ENCODE data around the gene IL4.

The IL4 gene

GRCh38 chr5:132644177-132644576, 29.6 kb upstream of the IL4 start:
- Histone ChIP-seq H3K4me3 (ENCODE audit: low read depth, low read length) (no peak overlapping the region), H3K36me3 (ENCODE audit: control insufficient read depth, insufficient read depth, low read length) (peaks cover 40% of the 10 kb centered on the region), H3K27ac (ENCODE audit: low read depth, low read length) (no peak overlapping the region), H3K4me1 (ENCODE audit: control insufficient read depth, insufficient read depth, low read length) (peaks cover 11% of the 10 kb centered on the region), H3K27me3 (ENCODE audit: control insufficient read depth, insufficient read depth, low read length) (no peaks in the 10 kb centered on the region), H3K9me3 (ENCODE audit: control insufficient read depth, insufficient read depth, low read length) (no peaks in the 10 kb centered on the region; the same call in 1 of the 2 replicates), H3K9ac (ENCODE audit: low read depth, low read length) (no peak overlapping the region)

- Histone ChIP-seq H3K4me1 (ENCODE audit: control insufficient read depth, insufficient read depth, low read length) (peaks cover 11% of the 10 kb centered on the region), H3K27ac (ENCODE audit: low read depth, low read length) (no peak overlapping the region), H3K9me3 (ENCODE audit: control insufficient read depth, insufficient read depth, low read length) (no peaks in the 10 kb centered on the region; the same call in 1 of the 2 replicates), H3K27me3 (ENCODE audit: control insufficient read depth, insufficient read depth, low read length) (no peaks in the 10 kb centered on the region), H3K9ac (ENCODE audit: low read depth, low read length) (no peak overlapping the region), H3K36me3 (ENCODE audit: control insufficient read depth, insufficient read depth, low read length) (peaks cover 16% of the 10 kb centered on the region), H3K4me3 (ENCODE audit: low read depth, low read length) (no peak overlapping the region)
These were observed 27.1 kb upstream of the IL4 start for GRCh38 chr5:132646583-132647266.

GRCh38 chr5:132647473-132647872, 26.3 kb upstream of the IL4 start:
- H3K27me3 ChIP-seq (ENCODE audit: control insufficient read depth, insufficient read depth, low read length) = no peaks in the 10 kb centered on the region
- no peak overlapping the region for H3K9ac ChIP-seq (ENCODE audit: low read depth, low read length)
- peaks cover 9% of the 10 kb centered on the region for H3K36me3 ChIP-seq (ENCODE audit: control insufficient read depth, insufficient read depth, low read length)
- H3K27ac ChIP-seq (ENCODE audit: low read depth, low read length) = no peak overlapping the region
- no peak overlapping the region for H3K4me3 ChIP-seq (ENCODE audit: low read depth, low read length)
- H3K9me3 ChIP-seq (ENCODE audit: control insufficient read depth, insufficient read depth, low read length) = no peaks in the 10 kb centered on the region; the same call in 1 of the 2 replicates
- peaks cover 11% of the 10 kb centered on the region for H3K4me1 ChIP-seq (ENCODE audit: control insufficient read depth, insufficient read depth, low read length)

GRCh38 chr5:132648355-132648754, 25.4 kb upstream of the IL4 start:
- Histone ChIP-seq H3K27me3 (ENCODE audit: control insufficient read depth, insufficient read depth, low read length) (no peaks in the 10 kb centered on the region), H3K4me3 (ENCODE audit: low read depth, low read length) (no peak overlapping the region), H3K4me1 (ENCODE audit: control insufficient read depth, insufficient read depth, low read length) (peaks cover 11% of the 10 kb centered on the region), H3K9me3 (ENCODE audit: control insufficient read depth, insufficient read depth, low read length) (no peaks in the 10 kb centered on the region; the same call in 1 of the 2 replicates), H3K27ac (ENCODE audit: low read depth, low read length) (no peak overlapping the region), H3K36me3 (ENCODE audit: control insufficient read depth, insufficient read depth, low read length) (0 out of 2 replicates have a peak, but pooled peaks cover under 1% of the 10 kb centered on the region), H3K9ac (ENCODE audit: low read depth, low read length) (no peak overlapping the region)

GRCh38 chr5:132651838-132652469, 21.8 kb upstream of the IL4 start:
- H3K9me3 ChIP-seq (ENCODE audit: control insufficient read depth, insufficient read depth, low read length) = no peaks in the 10 kb centered on the region; the same call in 1 of the 2 replicates
- H3K9ac ChIP-seq (ENCODE audit: low read depth, low read length) = no peak overlapping the region
- H3K4me3 ChIP-seq (ENCODE audit: low read depth, low read length) = no peak overlapping the region
- peaks cover 30% of the 10 kb centered on the region for H3K27me3 ChIP-seq (ENCODE audit: control insufficient read depth, insufficient read depth, low read length)
- no peak overlapping the region for H3K27ac ChIP-seq (ENCODE audit: low read depth, low read length)
- H3K4me1 ChIP-seq (ENCODE audit: control insufficient read depth, insufficient read depth, low read length) = peaks cover 7% of the 10 kb centered on the region; the same call in 1 of the 2 replicates
- no peaks in the 10 kb centered on the region for H3K36me3 ChIP-seq (ENCODE audit: control insufficient read depth, insufficient read depth, low read length)

- Histone ChIP-seq H3K27me3 (ENCODE audit: control insufficient read depth, insufficient read depth, low read length) (peaks cover 39% of the 10 kb centered on the region), H3K36me3 (ENCODE audit: control insufficient read depth, insufficient read depth, low read length) (no peaks in the 10 kb centered on the region)
These were observed 20.1 kb upstream of the IL4 start for GRCh38 chr5:132653716-132654115.

GRCh38 chr5:132655821-132656773, 17.7 kb upstream of the IL4 start:
- Histone ChIP-seq H3K27ac (ENCODE audit: low read depth, low read length) (no peak overlapping the region), H3K36me3 (ENCODE audit: control insufficient read depth, insufficient read depth, low read length) (no peaks in the 10 kb centered on the region), H3K27me3 (ENCODE audit: control insufficient read depth, insufficient read depth, low read length) (peaks cover 39% of the 10 kb centered on the region), H3K9me3 (ENCODE audit: control insufficient read depth, insufficient read depth, low read length) (no peaks in the 10 kb centered on the region), H3K9ac (ENCODE audit: low read depth, low read length) (no peak overlapping the region), H3K4me1 (ENCODE audit: control insufficient read depth, insufficient read depth, low read length) (peaks cover 7% of the 10 kb centered on the region; the same call in 1 of the 2 replicates), H3K4me3 (ENCODE audit: low read depth, low read length) (peak overlapping the region; percentile 53)

More at GRCh38 chr5:132653716-132654115, 20.1 kb upstream of the IL4 start:
- Histone ChIP-seq H3K4me3 (ENCODE audit: low read depth, low read length) (no peak overlapping the region), H3K27ac (ENCODE audit: low read depth, low read length) (no peak overlapping the region), H3K9me3 (ENCODE audit: control insufficient read depth, insufficient read depth, low read length) (no peaks in the 10 kb centered on the region), H3K9ac (ENCODE audit: low read depth, low read length) (no peak overlapping the region), H3K4me1 (ENCODE audit: control insufficient read depth, insufficient read depth, low read length) (peaks cover 7% of the 10 kb centered on the region; the same call in 1 of the 2 replicates)

- Histone ChIP-seq H3K9ac (ENCODE audit: low read depth, low read length) (no peak overlapping the region), H3K4me1 (ENCODE audit: control insufficient read depth, insufficient read depth, low read length) (peaks cover 7% of the 10 kb centered on the region; the same call in 1 of the 2 replicates), H3K36me3 (ENCODE audit: control insufficient read depth, insufficient read depth, low read length) (no peaks in the 10 kb centered on the region), H3K4me3 (ENCODE audit: low read depth, low read length) (peak overlapping the region; percentile 53; the same call in 1 of the 2 replicates), H3K9me3 (ENCODE audit: control insufficient read depth, insufficient read depth, low read length) (no peaks in the 10 kb centered on the region), H3K27me3 (ENCODE audit: control insufficient read depth, insufficient read depth, low read length) (peaks cover 39% of the 10 kb centered on the region), H3K27ac (ENCODE audit: low read depth, low read length) (no peak overlapping the region)
These were observed 16.9 kb upstream of the IL4 start for GRCh38 chr5:132656774-132657355.

GRCh38 chr5:132657676-132658380, 16.0 kb upstream of the IL4 start, which contains the start of gene IL13:
IL13 (plus strand) TSS chr5:132658173; CDS start chr5:132658187, 14 bp downstream.
- Histone ChIP-seq H3K36me3 (ENCODE audit: control insufficient read depth, insufficient read depth, low read length) (no peaks in the 10 kb centered on the region), H3K4me3 (ENCODE audit: low read depth, low read length) (no peak within 1 kb of the TSS), H3K27me3 (ENCODE audit: control insufficient read depth, insufficient read depth, low read length) (peaks cover 39% of the 10 kb centered on the region), H3K9me3 (ENCODE audit: control insufficient read depth, insufficient read depth, low read length) (no peaks in the 10 kb centered on the region), H3K4me1 (ENCODE audit: control insufficient read depth, insufficient read depth, low read length) (peaks cover 7% of the 10 kb centered on the region; the same call in 1 of the 2 replicates), H3K9ac (ENCODE audit: low read depth, low read length) (no peak within 1 kb of the TSS), H3K27ac (ENCODE audit: low read depth, low read length) (no peak within 1 kb of the TSS)

All from HUES48 (cell line).